ENCODE results near the gene BPIFB3.

The BPIFB3 gene

DNA sequence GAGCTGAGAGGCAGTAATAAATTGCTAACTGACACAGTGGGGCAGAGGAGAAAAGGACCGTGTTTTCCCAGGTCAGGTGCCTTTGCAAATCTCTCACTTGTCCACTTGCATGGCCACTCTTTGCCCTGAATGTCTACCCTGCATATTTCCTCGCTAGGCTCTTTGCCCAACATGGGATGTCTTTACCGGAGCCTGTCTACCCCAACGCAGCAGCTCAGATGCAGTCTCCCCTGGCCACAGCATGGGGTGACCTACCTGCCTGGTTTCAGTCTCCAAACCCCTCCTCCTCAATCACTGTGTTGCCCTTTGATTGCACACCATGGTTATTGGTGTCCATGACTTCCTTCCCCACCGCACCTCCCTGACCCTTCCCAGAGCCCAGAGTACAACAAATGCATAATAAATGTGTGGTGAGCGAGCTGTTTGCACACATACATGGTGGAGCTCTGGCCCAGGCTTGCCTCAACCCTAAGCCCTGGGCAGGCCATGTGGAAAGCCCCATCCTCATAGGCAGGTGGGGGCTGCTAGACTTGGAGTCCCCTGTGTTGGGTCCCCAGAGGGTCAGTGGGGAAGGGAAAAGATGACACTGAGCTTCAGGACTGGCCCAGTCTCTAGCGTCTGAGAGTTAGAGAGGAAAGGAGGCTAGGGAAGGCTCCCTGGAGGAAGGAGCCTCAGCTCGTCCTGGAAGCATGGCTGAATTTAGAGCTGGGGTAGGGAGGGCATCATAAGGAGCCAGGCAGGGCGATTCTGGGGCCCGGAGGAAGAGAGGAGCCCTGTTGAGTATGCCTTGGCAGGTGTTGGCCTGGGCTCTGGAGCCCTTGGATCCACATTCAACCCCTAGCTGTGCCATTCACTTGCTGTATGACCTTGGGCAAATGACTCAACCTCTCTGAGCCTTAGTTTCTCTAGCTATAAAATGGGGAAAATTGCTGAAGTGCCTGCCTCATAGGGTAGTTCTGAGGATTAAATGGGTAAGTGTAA is 26.6 kb upstream of the BPIFB3 start:
- Histone ChIP-seq H3K27ac (no peak overlapping the region), H3K9ac (no peak overlapping the region), H3K9me3 (ENCODE audit: control insufficient read depth, low read length) (no peaks in the 10 kb centered on the region), H2AFZ (no peak overlapping the region), H3K4me3 (ENCODE audit: low read depth, low read length) (no peak overlapping the region), H3K27me3 (ENCODE audit: control insufficient read depth, insufficient read depth, low read length) (peaks cover 3% of the 10 kb centered on the region), H3K4me1 (no peaks in the 10 kb centered on the region), H3K79me2 (no peaks in the 10 kb centered on the region), H3K4me2 (ENCODE audit: low read length) (no peak overlapping the region), H3K36me3 (ENCODE audit: control insufficient read depth, insufficient read depth, low read length) (no peaks in the 10 kb centered on the region)
- TF ChIP-seq, protein P1, sequence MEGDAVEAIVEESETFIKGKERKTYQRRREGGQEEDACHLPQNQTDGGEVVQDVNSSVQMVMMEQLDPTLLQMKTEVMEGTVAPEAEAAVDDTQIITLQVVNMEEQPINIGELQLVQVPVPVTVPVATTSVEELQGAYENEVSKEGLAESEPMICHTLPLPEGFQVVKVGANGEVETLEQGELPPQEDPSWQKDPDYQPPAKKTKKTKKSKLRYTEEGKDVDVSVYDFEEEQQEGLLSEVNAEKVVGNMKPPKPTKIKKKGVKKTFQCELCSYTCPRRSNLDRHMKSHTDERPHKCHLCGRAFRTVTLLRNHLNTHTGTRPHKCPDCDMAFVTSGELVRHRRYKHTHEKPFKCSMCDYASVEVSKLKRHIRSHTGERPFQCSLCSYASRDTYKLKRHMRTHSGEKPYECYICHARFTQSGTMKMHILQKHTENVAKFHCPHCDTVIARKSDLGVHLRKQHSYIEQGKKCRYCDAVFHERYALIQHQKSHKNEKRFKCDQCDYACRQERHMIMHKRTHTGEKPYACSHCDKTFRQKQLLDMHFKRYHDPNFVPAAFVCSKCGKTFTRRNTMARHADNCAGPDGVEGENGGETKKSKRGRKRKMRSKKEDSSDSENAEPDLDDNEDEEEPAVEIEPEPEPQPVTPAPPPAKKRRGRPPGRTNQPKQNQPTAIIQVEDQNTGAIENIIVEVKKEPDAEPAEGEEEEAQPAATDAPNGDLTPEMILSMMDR (IDR thresholded peaks at IDR 0.05) = no peak

DNA sequence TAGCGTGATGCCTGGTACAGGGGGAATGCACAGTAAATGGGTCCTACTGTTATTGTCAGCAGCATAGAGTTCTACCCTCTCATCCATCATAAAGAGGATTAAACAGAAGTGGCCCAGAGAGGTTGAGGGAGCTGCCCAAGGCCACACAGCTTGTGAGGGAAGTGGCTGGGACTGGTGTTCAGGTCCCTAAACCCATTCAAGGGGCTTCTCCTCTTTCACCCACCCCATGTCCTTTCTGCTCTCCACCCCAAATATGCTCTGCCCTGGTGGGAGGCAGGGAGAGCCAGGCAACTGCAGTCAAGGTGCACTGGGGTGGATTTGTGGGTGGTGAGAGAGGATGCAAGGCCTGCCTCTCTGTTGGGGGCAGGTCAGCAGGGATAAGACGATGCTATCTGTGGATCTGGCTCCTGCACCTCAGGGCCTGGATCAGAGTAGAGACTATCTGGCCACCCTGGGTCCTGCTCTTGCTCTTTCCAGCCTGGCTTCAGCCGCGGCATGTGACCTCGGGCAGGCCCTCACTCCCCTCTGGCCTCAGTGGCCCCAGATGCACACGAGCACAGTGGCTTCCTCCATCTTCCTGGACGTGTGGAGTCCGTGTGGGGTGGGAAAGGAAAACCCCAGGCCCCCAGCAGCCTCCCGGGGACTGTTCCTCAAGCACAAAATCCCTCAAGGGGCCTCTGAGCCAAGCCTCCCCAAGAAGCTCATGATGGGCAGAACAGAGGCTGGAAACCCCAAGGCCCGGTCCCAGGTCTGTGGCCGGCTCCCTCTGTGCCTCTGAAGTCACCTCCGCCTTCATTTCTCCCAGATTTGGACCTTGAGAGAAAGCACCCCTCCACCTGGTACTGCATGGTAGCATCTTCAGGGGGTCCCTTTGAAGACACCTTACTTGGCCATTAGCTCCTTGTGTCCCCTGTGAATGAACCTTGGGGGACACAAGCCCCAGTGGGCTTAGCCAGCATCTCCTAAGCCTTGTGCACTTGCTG is 25.6 kb upstream of the BPIFB3 start:
- no peak overlapping the region for H3K27ac ChIP-seq
- H3K4me3 ChIP-seq (ENCODE audit: low read depth, low read length) = no peak overlapping the region
- H3K4me2 ChIP-seq (ENCODE audit: low read length) = no peak overlapping the region
- H3K9me3 ChIP-seq (ENCODE audit: control insufficient read depth, low read length) = no peaks in the 10 kb centered on the region
- H3K4me1 ChIP-seq = no peaks in the 10 kb centered on the region
- H3K27me3 ChIP-seq (ENCODE audit: control insufficient read depth, insufficient read depth, low read length) = peaks cover 3% of the 10 kb centered on the region
- no peak overlapping the region for H2AFZ ChIP-seq
- no peaks in the 10 kb centered on the region for H3K36me3 ChIP-seq (ENCODE audit: control insufficient read depth, insufficient read depth, low read length)
- H3K79me2 ChIP-seq = no peaks in the 10 kb centered on the region
- H3K9ac ChIP-seq = no peak overlapping the region
- TF ChIP-seq, protein P1 (IDR thresholded peaks at IDR 0.05) = no peak

DNA sequence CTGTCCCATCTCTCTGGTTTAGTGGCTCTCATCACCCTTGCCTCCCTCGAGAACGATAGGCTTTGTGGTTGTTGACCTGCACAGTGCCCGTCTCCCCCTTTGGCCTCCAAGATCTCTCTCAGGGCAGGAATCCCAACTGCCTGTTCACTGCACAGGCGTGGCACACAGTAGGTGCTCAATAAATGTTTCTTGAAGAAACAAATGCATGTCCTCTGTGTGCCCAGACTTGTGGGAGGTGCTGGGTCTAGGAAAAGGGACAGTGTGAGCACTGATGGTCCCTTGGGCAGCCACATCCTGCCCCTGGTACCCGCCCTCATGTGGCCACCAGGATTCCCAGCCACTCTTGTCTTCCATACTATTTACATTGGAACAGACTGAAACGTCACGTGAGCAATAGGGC is 24.8 kb upstream of the BPIFB3 start:
- H3K9ac ChIP-seq = no peak overlapping the region
- no peak overlapping the region for H3K4me3 ChIP-seq (ENCODE audit: low read depth, low read length)
- no peak overlapping the region for H2AFZ ChIP-seq
- TF ChIP-seq, protein P1 (IDR thresholded peaks at IDR 0.05) = no peak
- H3K36me3 ChIP-seq (ENCODE audit: control insufficient read depth, insufficient read depth, low read length) = no peaks in the 10 kb centered on the region
- no peak overlapping the region for H3K4me2 ChIP-seq (ENCODE audit: low read length)
- no peaks in the 10 kb centered on the region for H3K9me3 ChIP-seq (ENCODE audit: control insufficient read depth, low read length)
- H3K79me2 ChIP-seq = no peaks in the 10 kb centered on the region
- H3K4me1 ChIP-seq = no peaks in the 10 kb centered on the region
- peaks cover 3% of the 10 kb centered on the region for H3K27me3 ChIP-seq (ENCODE audit: control insufficient read depth, insufficient read depth, low read length)
- no peak overlapping the region for H3K27ac ChIP-seq

DNA sequence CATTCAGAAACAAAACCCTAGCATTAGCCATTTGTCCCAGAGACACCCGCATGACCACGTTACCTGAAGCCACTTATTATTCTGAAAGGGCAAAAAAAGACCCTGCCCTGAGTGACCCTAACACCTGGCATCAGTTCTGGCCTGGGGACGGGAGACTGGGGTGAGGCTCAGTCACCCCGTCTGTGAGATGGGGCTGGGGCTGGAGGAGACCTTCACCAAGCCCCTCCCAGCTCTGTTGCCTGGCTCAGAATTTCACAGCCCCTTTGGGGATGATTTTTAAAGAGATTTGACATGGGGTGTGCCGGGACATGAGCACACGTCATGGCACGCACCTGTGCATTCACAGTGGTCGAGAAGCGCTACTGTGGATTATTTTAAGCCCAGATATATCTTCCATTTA is 23.6 kb upstream of the BPIFB3 start:
- H3K79me2 ChIP-seq = no peaks in the 10 kb centered on the region
- no peak overlapping the region for H3K27ac ChIP-seq
- H3K4me3 ChIP-seq (ENCODE audit: low read depth, low read length) = no peak overlapping the region
- no peaks in the 10 kb centered on the region for H3K4me1 ChIP-seq
- no peak overlapping the region for H3K4me2 ChIP-seq (ENCODE audit: low read length)
- H3K9ac ChIP-seq = no peak overlapping the region
- no peak overlapping the region for H2AFZ ChIP-seq
- TF ChIP-seq, protein P1 (IDR thresholded peaks at IDR 0.05) = no peak
- H3K36me3 ChIP-seq (ENCODE audit: control insufficient read depth, insufficient read depth, low read length) = no peaks in the 10 kb centered on the region
- H3K9me3 ChIP-seq (ENCODE audit: control insufficient read depth, low read length) = no peaks in the 10 kb centered on the region
- H3K27me3 ChIP-seq (ENCODE audit: control insufficient read depth, insufficient read depth, low read length) = peaks cover 3% of the 10 kb centered on the region
